HG03175 (cell line): ENCODE data around the gene SLC39A11.

Experiments
- ATAC-seq: cut with Tn5 transposase; IDR thresholded peaks from one replicate; pipeline ENCODE4 v1.9.1; 2021; ENCODE audit warnings: mild to moderate bottlenecking, moderate library complexity; ENCODE audit not compliant: unreplicated experiment

SLC39A11 gene

GRCh38 chr17:72609501-72609900 lies 483.0 kb downstream of the SLC39A11 start:
- ATAC-seq, result no peak

GRCh38 chr17:72608436-72608835 lies 484.1 kb downstream of the SLC39A11 start:
- ATAC-seq, result no peak

- ATAC-seq, result no peak
Measured at GRCh38 chr17:72606656-72607055, 485.8 kb downstream of the SLC39A11 start.

GRCh38 chr17:72605543-72605942 lies 486.9 kb downstream of the SLC39A11 start:
- ATAC-seq, result no peak

GRCh38 chr17:72604518-72604917 lies 488.0 kb downstream of the SLC39A11 start:
- no peak for ATAC-seq

- no peak for ATAC-seq
Measured at GRCh38 chr17:72603420-72604242, 488.9 kb downstream of the SLC39A11 start.

- no peak for ATAC-seq
Measured at GRCh38 chr17:72602517-72603419, 489.7 kb downstream of the SLC39A11 start.

GRCh38 chr17:72600934-72601333 lies 491.6 kb downstream of the SLC39A11 start:
- no peak for ATAC-seq

GRCh38 chr17:72599891-72600290 lies 492.6 kb downstream of the SLC39A11 start:
- no peak for ATAC-seq

- ATAC-seq, result no peak
Measured at GRCh38 chr17:72598695-72599094, 493.8 kb downstream of the SLC39A11 start.

GRCh38 chr17:72597354-72598087 lies 495.0 kb downstream of the SLC39A11 start:
- ATAC-seq, result no peak
